Measurements from ENCODE around the gene TMEM26.

The TMEM26 gene

DNA sequence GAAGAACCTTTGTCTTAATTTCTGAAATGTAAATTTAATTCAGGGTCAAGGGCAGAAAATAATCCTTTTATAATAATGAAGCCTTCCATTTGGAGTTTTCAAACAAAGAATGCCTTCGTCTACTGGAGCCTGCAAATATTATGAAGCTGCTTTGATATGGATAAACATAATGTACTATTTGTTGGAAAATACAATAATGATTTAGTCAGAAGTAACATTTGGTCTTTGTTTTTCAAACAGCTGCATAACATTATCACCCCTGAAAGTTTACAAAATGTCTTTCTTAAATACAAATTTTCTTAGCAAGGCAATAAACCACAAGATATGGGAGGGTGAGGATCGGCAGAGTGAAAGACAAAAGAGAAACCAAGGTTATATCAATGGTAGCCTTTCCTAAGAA, 41.5 kb downstream of the TMEM26 start:
- Histone ChIP-seq H3K4me1 (ENCODE audit: insufficient read depth, low read length) (peaks cover 27% of the 10 kb centered on the region), H3K4me3 (ENCODE audit: low read length) (no peak overlapping the region), H3K36me3 (ENCODE audit: insufficient read depth, low read depth, low read length) (no peaks in the 10 kb centered on the region), H3K9me3 (ENCODE audit: insufficient read depth, low read depth, low read length) (no peaks in the 10 kb centered on the region), H3K9ac (ENCODE audit: low read depth, low read length) (no peak overlapping the region), H3K27me3 (ENCODE audit: insufficient read depth, low read length) (no peaks in the 10 kb centered on the region), H3K27ac (ENCODE audit: low read length) (no peak overlapping the region)

DNA sequence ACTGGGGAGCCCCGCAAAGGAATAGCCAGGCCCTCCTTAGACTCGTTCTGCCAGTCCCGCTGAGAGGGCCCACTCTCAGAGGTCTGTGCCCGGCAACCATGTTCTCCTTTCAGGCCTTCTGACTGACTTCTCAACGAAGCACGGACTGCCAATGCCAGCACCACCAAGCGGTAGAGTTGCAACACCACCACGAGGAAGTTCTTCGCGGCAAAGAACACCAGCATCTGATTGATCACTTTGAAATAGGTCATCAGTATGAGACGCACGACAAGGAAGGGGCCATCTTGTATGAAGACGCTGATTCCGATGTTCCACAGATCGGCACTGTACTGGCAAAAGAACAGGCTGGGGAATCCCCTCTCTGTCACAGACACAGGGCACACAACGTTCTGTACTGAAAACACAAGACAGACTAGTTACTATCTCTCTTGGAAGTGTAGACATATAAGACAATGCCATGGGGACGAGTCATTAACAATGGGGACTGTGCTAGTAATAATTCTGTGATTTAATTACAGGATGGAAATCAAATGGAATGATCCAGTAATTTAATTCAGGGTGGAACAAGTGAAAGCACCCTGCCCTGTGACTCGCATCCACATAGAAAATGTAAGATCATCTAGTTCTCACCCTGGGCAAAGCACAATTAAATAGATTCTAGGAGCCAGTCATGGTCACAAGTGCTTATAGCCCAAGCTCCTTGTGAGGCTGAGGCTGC, 42.7 kb downstream of the TMEM26 start:
- peaks cover 25% of the 10 kb centered on the region for H3K4me1 ChIP-seq (ENCODE audit: insufficient read depth, low read length)
- H3K27me3 ChIP-seq (ENCODE audit: insufficient read depth, low read length): no peaks in the 10 kb centered on the region
- H3K9ac ChIP-seq (ENCODE audit: low read depth, low read length): no peak overlapping the region
- no peaks in the 10 kb centered on the region for H3K9me3 ChIP-seq (ENCODE audit: insufficient read depth, low read depth, low read length)
- H3K4me3 ChIP-seq (ENCODE audit: low read length): no peak overlapping the region
- no peak overlapping the region for H3K27ac ChIP-seq (ENCODE audit: low read length)
- H3K36me3 ChIP-seq (ENCODE audit: insufficient read depth, low read depth, low read length): no peaks in the 10 kb centered on the region

DNA sequence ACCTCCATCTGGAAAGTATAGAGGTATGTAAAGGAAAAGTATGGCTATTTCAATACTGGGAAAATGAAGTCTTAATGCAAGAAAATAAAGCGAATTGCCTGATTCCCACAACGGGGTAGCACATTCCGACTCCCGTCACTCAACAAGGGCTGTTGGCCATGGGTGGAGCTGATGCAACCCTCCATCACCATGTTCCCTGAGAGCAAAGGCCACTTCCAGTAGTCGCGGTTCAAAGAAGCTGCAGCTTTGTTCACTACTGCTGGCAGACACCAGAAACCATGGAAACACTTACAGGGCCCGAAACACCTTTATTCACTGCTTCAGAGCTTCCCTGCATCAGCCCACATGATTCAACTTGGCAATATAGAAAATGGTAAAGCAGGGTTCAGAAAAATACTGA, 44.0 kb downstream of the TMEM26 start:
- no peak overlapping the region for H3K9ac ChIP-seq (ENCODE audit: low read depth, low read length)
- no peaks in the 10 kb centered on the region for H3K36me3 ChIP-seq (ENCODE audit: insufficient read depth, low read depth, low read length)
- no peaks in the 10 kb centered on the region for H3K27me3 ChIP-seq (ENCODE audit: insufficient read depth, low read length)
- H3K4me3 ChIP-seq (ENCODE audit: low read length): no peak overlapping the region
- H3K9me3 ChIP-seq (ENCODE audit: insufficient read depth, low read depth, low read length): no peaks in the 10 kb centered on the region
- H3K4me1 ChIP-seq (ENCODE audit: insufficient read depth, low read length): peaks cover 18% of the 10 kb centered on the region
- no peak overlapping the region for H3K27ac ChIP-seq (ENCODE audit: low read length)

DNA sequence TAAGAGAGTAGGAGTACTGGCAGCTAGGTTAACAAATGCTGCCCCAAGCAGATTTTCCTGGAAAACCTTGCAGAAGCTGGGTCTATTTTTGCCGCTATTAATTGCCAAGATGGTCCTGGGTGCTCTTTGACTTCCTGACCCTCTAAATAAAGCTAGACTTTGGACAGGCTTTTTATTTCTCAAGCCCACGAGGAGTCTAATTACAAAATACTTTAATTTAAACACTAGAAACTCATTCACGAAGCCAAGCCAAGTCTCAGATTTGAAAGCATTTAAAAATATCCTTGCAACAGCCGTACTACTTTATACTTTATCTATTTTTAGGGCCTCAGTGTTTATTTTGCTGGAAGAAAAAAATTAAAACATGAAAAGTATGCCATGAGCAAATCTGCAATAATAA, 45.1 kb downstream of the TMEM26 start:
- Histone ChIP-seq H3K9me3 (ENCODE audit: insufficient read depth, low read depth, low read length) (no peaks in the 10 kb centered on the region), H3K9ac (ENCODE audit: low read depth, low read length) (no peak overlapping the region), H3K27ac (ENCODE audit: low read length) (no peak overlapping the region), H3K4me1 (ENCODE audit: insufficient read depth, low read length) (peaks cover 15% of the 10 kb centered on the region), H3K36me3 (ENCODE audit: insufficient read depth, low read depth, low read length) (no peaks in the 10 kb centered on the region), H3K27me3 (ENCODE audit: insufficient read depth, low read length) (no peaks in the 10 kb centered on the region), H3K4me3 (ENCODE audit: low read length) (no peak overlapping the region)

DNA sequence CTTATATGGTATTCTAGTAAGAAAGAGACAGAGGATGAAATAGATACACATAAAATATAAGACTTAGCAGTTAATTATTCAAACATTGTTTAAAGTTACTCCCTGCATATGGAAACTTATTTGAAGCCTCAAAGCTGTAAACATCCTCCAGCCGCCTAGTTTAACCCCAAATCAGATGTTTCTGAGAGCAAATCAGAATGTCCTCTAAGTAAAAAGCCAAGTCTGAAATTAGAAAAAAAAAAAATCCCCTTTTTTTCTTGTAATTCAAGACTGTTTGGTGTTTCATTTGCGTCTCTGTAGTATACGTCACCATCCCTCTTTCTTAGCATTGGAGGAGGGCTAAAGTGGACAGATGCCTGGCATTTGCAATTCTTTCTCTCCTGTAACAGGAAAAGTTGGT, 46.4 kb downstream of the TMEM26 start:
- Histone ChIP-seq H3K36me3 (ENCODE audit: insufficient read depth, low read depth, low read length) (no peaks in the 10 kb centered on the region), H3K27me3 (ENCODE audit: insufficient read depth, low read length) (no peaks in the 10 kb centered on the region), H3K4me3 (ENCODE audit: low read length) (no peak overlapping the region), H3K4me1 (ENCODE audit: insufficient read depth, low read length) (peaks cover 15% of the 10 kb centered on the region), H3K9me3 (ENCODE audit: insufficient read depth, low read depth, low read length) (no peaks in the 10 kb centered on the region), H3K9ac (ENCODE audit: low read depth, low read length) (no peak overlapping the region), H3K27ac (ENCODE audit: low read length) (no peak overlapping the region)

DNA sequence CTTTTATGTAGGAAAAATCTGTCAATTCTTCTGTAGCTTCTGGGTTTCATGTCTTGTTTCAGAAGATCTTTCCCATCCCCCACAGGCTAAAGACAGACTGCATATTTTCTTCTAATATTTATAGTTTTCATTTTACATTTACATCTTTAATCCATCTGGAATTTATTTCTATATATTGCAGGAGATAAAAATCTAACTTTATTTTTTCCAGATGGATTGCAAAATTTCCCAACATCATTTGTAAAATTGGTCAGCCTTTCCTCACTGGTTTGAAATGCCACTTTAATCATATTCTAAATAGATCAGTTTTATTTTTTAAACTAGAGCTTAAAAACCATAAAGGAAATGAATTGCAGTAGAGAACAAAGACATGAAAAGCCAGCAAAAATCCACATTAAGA, 46.9 kb downstream of the TMEM26 start:
- no peak overlapping the region for H3K27ac ChIP-seq (ENCODE audit: low read length)
- peaks cover 15% of the 10 kb centered on the region for H3K4me1 ChIP-seq (ENCODE audit: insufficient read depth, low read length)
- no peak overlapping the region for H3K9ac ChIP-seq (ENCODE audit: low read depth, low read length)

DNA sequence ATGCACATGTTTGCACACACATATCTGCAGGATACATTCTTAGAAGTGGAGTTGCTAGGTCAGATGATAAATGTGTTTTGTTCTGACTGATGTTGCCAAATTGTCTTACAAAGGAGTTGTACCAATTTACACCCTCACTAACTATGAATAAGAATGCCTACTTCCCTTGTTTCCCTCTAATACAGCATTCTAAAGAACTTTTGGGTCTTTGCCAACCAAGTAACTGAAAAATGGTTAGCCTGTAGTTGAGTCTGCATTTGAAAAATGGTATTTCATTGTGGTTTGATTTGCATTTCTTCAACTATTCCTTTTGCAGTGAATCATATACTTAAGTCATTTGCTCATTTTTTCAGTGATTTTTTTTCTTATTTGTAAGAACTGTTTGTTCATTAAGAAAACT, 48.4 kb downstream of the TMEM26 start:
- peaks cover 15% of the 10 kb centered on the region for H3K4me1 ChIP-seq (ENCODE audit: insufficient read depth, low read length)
- H3K9me3 ChIP-seq (ENCODE audit: insufficient read depth, low read depth, low read length): no peaks in the 10 kb centered on the region
- H3K27me3 ChIP-seq (ENCODE audit: insufficient read depth, low read length): no peaks in the 10 kb centered on the region
- no peaks in the 10 kb centered on the region for H3K36me3 ChIP-seq (ENCODE audit: insufficient read depth, low read depth, low read length)
- no peak overlapping the region for H3K4me3 ChIP-seq (ENCODE audit: low read length)
- no peak overlapping the region for H3K27ac ChIP-seq (ENCODE audit: low read length)
- H3K9ac ChIP-seq (ENCODE audit: low read depth, low read length): no peak overlapping the region

More for the DNA sequence above, 46.9 kb downstream of the TMEM26 start:
- Histone ChIP-seq H3K27me3 (ENCODE audit: insufficient read depth, low read length) (no peaks in the 10 kb centered on the region), H3K4me3 (ENCODE audit: low read length) (no peak overlapping the region), H3K9me3 (ENCODE audit: insufficient read depth, low read depth, low read length) (no peaks in the 10 kb centered on the region), H3K36me3 (ENCODE audit: insufficient read depth, low read depth, low read length) (no peaks in the 10 kb centered on the region)

DNA sequence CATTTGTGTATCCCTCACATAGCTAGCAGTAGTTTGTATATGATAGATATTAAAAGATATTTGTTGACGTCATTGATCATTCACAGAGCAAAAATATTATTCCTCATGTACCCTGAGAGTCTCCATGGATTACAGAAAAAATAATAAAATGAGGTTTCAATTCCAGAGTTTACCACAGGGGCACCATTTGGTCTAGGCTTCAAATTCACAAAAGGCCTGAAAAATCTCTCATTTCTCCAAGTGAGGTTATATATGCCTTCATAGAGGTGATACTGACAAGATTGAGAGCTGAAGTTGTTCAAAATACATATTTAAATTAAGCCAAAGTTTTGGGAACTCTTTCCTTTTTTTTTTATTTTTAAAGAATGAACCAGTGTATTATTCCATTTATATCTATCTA, 52.7 kb downstream of the TMEM26 start:
- H3K9ac ChIP-seq (ENCODE audit: low read depth, low read length): no peak overlapping the region
- peaks cover 6% of the 10 kb centered on the region; the same call in 1 of the 2 replicates for H3K4me1 ChIP-seq (ENCODE audit: insufficient read depth, low read length)
- H3K27me3 ChIP-seq (ENCODE audit: insufficient read depth, low read length): no peaks in the 10 kb centered on the region
- no peaks in the 10 kb centered on the region for H3K9me3 ChIP-seq (ENCODE audit: insufficient read depth, low read depth, low read length)
- no peaks in the 10 kb centered on the region for H3K36me3 ChIP-seq (ENCODE audit: insufficient read depth, low read depth, low read length)
- no peak overlapping the region for H3K4me3 ChIP-seq (ENCODE audit: low read length)
- no peak overlapping the region for H3K27ac ChIP-seq (ENCODE audit: low read length)

DNA sequence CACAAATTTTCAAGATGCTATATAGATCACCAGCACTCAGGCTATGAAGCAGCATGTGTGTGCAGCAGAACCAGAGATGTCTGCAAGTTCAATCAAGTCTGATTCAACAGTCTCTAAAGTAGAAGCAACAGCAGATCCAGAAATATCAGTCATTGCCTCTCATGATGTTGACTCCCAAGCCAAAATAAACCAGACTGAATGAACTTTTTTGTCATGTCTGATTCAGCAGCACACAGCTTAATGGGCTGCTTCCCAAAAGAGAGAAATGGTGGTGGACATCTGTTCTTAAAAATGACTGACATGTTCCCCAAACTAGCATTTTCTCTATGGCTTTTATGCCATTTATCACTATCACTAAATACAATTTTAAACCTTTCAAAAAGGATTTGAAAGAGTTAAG, 53.8 kb downstream of the TMEM26 start:
- peaks cover 1% of the 10 kb centered on the region; the same call in 1 of the 2 replicates for H3K4me1 ChIP-seq (ENCODE audit: insufficient read depth, low read length)
- no peaks in the 10 kb centered on the region for H3K9me3 ChIP-seq (ENCODE audit: insufficient read depth, low read depth, low read length)
- H3K27ac ChIP-seq (ENCODE audit: low read length): no peak overlapping the region
- no peak overlapping the region for H3K9ac ChIP-seq (ENCODE audit: low read depth, low read length)
- no peaks in the 10 kb centered on the region for H3K36me3 ChIP-seq (ENCODE audit: insufficient read depth, low read depth, low read length)
- no peak overlapping the region for H3K4me3 ChIP-seq (ENCODE audit: low read length)
- no peaks in the 10 kb centered on the region for H3K27me3 ChIP-seq (ENCODE audit: insufficient read depth, low read length)

DNA sequence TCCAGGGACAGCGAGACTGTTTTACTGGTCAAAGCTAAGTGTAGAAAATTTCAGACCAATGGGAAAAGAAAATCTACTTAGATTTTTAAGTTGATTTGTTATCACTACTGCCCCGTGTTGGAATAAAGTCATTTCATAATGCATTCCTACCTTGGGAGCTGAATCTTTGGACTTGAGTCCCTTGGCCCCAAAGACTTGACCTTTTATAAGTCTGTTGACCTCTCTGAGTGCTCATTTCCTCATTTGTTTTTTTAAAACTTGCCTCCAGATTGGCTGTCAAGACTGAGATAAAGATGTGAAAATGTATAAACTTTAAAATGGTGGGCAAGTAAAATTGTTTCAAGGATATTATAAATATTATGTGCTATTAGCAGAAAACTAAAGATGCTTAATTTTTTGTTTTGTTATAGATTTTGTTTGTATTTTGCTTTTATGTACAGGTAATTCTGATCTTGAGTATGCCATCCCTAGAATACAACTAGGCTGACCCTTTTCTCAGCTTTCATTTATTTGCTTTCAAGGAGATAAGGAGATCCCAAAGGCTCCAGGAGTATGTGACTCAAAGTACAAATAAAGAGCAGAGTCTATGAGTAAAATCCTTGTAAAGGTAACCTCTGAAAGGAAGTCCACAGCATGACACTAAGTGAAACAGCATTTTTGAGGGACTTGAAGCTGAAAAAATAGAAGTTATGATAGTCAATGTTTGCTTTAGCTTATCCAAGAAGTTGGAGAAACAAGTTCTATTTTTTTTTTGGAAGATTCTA, 54.6 kb downstream of the TMEM26 start:
- Histone ChIP-seq H3K36me3 (ENCODE audit: insufficient read depth, low read depth, low read length) (no peaks in the 10 kb centered on the region), H3K9me3 (ENCODE audit: insufficient read depth, low read depth, low read length) (no peaks in the 10 kb centered on the region), H3K9ac (ENCODE audit: low read depth, low read length) (no peak overlapping the region), H3K4me1 (ENCODE audit: insufficient read depth, low read length) (no peaks in the 10 kb centered on the region), H3K27me3 (ENCODE audit: insufficient read depth, low read length) (no peaks in the 10 kb centered on the region), H3K27ac (ENCODE audit: low read length) (no peak overlapping the region), H3K4me3 (ENCODE audit: low read length) (no peak overlapping the region)

DNA sequence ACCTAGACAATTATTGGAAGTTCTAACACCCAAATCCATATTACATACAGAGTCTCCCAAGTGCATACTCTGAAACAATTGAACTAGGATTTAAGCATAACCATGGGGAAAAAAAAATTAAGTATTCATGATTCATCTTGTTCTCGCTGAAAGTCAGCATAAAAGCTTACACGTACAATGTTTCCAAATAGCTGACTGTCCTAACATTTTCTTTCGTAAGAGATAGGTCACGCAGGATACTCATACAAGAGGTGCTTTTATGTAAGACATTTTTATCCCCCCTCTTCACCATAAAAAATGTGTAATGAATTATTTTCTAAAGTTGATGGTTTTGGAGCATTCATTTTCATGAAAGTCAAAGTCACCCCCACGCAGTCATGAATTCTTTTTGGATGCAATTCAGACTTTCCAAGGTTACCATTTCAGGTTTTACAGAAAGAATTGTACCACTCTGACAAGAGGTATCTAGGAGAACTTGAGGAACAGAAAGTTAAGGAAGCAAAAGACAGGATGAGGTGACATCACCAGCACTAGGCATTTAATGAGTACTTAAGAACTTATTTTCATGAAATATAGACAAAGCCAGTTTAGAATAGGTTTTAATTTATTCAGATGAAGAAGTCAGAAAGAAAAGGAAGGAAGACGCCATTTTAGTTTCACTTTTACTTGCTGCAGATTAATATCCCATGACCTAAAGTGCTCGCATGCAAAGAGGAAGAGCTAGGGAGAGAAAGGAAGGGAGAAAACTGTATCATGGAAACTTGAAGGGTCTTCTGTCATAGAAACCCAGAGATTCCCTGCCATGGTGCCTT, 55.8 kb downstream of the TMEM26 start:
- no peak overlapping the region for H3K9ac ChIP-seq (ENCODE audit: low read depth, low read length)
- no peaks in the 10 kb centered on the region for H3K4me1 ChIP-seq (ENCODE audit: insufficient read depth, low read length)
- no peaks in the 10 kb centered on the region for H3K36me3 ChIP-seq (ENCODE audit: insufficient read depth, low read depth, low read length)

More for the DNA sequence above, 55.8 kb downstream of the TMEM26 start:
- H3K27me3 ChIP-seq (ENCODE audit: insufficient read depth, low read length): no peaks in the 10 kb centered on the region
- H3K4me3 ChIP-seq (ENCODE audit: low read length): no peak overlapping the region
- no peaks in the 10 kb centered on the region for H3K9me3 ChIP-seq (ENCODE audit: insufficient read depth, low read depth, low read length)
- no peak overlapping the region for H3K27ac ChIP-seq (ENCODE audit: low read length)
